A673 (cell line): ENCODE measurements around the gene TCF25.

Experiments used
- EZH2 ChIP-seq: fragments of 200-600 bp; sonication (generic); IDR thresholded peaks from 2 replicates; pipeline ENCODE4 v1.6.1; 2017; ENCODE audit warnings: borderline replicate concordance, low read depth, mild to moderate bottlenecking, mixed read lengths, antibody characterized with exemption, low read length; ENCODE audit not compliant: poor library complexity, severe bottlenecking
- TF ChIP-seq, protein P1 (sequence below): fragments of 300-800, 200-600 bp; sonication (generic); conservative IDR thresholded peaks from 2 replicates; pipeline ENCODE4 v1.5.1; 2017; ENCODE audit warnings: low read depth, mild to moderate bottlenecking, antibody characterized with exemption, low read length, moderate library complexity, mixed read lengths

DNA sequence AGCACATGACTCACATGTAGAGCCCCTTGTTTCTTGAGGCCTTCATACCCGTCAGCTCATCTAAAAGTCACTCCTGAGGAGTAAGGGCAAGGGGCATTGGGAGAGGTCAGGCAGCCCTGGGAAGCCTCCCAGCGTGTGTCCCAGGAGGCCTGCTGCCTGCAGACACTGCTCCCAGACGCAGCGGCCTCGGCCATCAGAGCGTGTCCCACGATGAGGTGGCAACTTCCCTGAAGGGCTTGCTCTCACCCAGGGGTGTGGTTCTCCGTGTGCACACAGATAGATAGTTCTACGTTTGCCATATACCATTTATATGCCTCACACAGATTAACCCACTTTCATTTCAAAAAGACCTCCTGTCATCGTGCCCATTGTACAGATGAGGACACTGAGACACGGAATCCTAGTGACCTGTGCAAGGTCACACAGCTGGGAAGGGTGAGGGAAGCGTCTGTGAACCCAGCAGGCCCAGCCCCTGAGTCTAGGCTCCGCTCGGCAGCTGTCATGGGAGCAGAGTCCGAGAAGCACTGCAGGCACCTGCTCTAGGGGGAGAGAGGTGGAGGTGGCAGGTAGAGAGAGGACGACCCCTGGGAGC lies 58.0 kb downstream of the TCF25 start:
- TF ChIP-seq, protein P1, sequence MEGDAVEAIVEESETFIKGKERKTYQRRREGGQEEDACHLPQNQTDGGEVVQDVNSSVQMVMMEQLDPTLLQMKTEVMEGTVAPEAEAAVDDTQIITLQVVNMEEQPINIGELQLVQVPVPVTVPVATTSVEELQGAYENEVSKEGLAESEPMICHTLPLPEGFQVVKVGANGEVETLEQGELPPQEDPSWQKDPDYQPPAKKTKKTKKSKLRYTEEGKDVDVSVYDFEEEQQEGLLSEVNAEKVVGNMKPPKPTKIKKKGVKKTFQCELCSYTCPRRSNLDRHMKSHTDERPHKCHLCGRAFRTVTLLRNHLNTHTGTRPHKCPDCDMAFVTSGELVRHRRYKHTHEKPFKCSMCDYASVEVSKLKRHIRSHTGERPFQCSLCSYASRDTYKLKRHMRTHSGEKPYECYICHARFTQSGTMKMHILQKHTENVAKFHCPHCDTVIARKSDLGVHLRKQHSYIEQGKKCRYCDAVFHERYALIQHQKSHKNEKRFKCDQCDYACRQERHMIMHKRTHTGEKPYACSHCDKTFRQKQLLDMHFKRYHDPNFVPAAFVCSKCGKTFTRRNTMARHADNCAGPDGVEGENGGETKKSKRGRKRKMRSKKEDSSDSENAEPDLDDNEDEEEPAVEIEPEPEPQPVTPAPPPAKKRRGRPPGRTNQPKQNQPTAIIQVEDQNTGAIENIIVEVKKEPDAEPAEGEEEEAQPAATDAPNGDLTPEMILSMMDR, result no peak
- no peak for TF ChIP-seq EZH2
